ENCODE results near the gene TOMT. TPM values are rescaled to one million over a fixed set of nuclear protein-coding genes. Genes with fewer than 3 reads are reported as not detected.

TOMT gene
- total RNA-seq, 1 experiment from 2014 or later = not detected

DNA sequence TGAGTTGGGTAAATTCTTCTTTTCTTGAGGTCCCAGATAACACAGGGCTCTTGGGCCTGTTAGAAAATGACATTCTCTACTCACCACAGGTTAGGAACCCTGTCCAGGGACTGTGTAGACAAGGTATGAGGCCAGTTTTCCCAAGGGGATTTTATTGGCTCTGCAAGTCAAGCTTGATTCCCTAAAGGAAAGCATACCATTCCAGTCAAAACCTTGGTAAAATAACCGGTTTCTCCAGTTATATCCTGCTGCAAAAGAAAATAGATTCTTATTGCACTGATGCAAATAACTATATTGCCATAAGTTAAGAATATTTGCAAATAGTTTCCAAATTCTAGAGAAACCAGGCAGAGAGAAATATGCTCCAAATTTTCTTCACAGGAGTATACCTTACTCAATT, 20.2 kb downstream of the TOMT start:
- Histone ChIP-seq H3K9ac (ENCODE audit: low read length) (no peak overlapping the region), H3K9me3 (ENCODE audit: low read length) (peaks cover 9% of the 10 kb centered on the region), H3K36me3 (ENCODE audit: low read depth, low read length) (no peaks in the 10 kb centered on the region), H3K4me3 (ENCODE audit: low read length) (no peak overlapping the region), H3K9me2 (replicated peaks; ENCODE audit: low read length) (no peaks in the 10 kb centered on the region), H3F3A (ENCODE audit: low read length, unreplicated experiment) (no peaks in the 10 kb centered on the region), H3K79me2 (ENCODE audit: low read length) (no peaks in the 10 kb centered on the region), H2AFZ (ENCODE audit: low read length) (no peak overlapping the region), H3K4me2 (ENCODE audit: low read length) (no peak overlapping the region), H4K20me1 (ENCODE audit: low read length) (no peaks in the 10 kb centered on the region), H3K27me3 (ENCODE audit: low read length) (no peaks in the 10 kb centered on the region), H3K27ac (ENCODE audit: low read length) (no peak overlapping the region), H3K4me1 (ENCODE audit: insufficient read depth, low read length) (no peaks in the 10 kb centered on the region)
- BruUV-seq (replicated peaks) = no TSS peak
- ATAC-seq (no peak), DNase-seq (peak; percentile 50)
- ChIA-PET CTCF (interaction anchor here (0.9 kb wide), 1 partner anchor 97 kb away, joined by 3 read pairs; no protein-coding TSS in a partner anchor), POLR2A (ENCODE audit: unreplicated experiment) (interaction anchor here (0.5 kb wide), 1 partner anchor 18 kb away, joined by 3 read pairs; no protein-coding TSS in a partner anchor)
- TF ChIP-seq, protein P1, sequence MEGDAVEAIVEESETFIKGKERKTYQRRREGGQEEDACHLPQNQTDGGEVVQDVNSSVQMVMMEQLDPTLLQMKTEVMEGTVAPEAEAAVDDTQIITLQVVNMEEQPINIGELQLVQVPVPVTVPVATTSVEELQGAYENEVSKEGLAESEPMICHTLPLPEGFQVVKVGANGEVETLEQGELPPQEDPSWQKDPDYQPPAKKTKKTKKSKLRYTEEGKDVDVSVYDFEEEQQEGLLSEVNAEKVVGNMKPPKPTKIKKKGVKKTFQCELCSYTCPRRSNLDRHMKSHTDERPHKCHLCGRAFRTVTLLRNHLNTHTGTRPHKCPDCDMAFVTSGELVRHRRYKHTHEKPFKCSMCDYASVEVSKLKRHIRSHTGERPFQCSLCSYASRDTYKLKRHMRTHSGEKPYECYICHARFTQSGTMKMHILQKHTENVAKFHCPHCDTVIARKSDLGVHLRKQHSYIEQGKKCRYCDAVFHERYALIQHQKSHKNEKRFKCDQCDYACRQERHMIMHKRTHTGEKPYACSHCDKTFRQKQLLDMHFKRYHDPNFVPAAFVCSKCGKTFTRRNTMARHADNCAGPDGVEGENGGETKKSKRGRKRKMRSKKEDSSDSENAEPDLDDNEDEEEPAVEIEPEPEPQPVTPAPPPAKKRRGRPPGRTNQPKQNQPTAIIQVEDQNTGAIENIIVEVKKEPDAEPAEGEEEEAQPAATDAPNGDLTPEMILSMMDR (conservative IDR thresholded peaks at IDR 0.05; ENCODE audit: low read depth, low read length) = no peak
- TF ChIP-seq EZH2 (IDR thresholded peaks at IDR 0.05; ENCODE audit: low read length, unreplicated experiment) (no peak), EZH2phosphoT487 (IDR thresholded peaks at IDR 0.05; ENCODE audit: borderline replicate concordance, low read length) (no peak)
- intact Hi-C loops (cut with micrococcal nuclease) = no loop called here

DNA sequence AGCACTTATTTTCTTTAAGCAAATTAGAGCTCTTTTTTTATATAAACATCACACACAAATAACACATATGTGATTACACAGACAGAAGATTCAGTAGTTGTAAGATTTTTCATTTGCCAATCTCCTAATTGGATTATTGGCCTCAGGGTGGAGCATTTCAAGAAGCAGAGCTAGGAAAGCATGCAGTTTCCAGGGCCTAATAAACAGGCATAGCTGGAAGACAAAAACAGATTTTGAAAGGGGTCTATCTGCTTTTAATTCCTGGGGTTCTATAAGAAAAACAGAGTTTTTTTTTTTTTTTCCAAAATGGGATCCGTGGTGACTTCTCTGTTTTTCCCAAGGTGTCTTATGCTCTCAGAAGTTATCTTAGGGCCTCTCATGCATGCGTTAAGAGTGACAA, 22.2 kb downstream of the TOMT start:
- Histone ChIP-seq H3K27me3 (ENCODE audit: low read length) (no peaks in the 10 kb centered on the region), H4K20me1 (ENCODE audit: low read length) (no peaks in the 10 kb centered on the region), H3K4me1 (ENCODE audit: insufficient read depth, low read length) (no peaks in the 10 kb centered on the region), H3K79me2 (ENCODE audit: low read length) (no peaks in the 10 kb centered on the region), H3K36me3 (ENCODE audit: low read depth, low read length) (no peaks in the 10 kb centered on the region), H3K4me3 (ENCODE audit: low read length) (no peak overlapping the region), H2AFZ (ENCODE audit: low read length) (no peak overlapping the region), H3K4me2 (ENCODE audit: low read length) (no peak overlapping the region), H3K27ac (ENCODE audit: low read length) (no peak overlapping the region), H3K9me3 (ENCODE audit: low read length) (peaks cover 9% of the 10 kb centered on the region), H3F3A (ENCODE audit: low read length, unreplicated experiment) (no peaks in the 10 kb centered on the region), H3K9ac (ENCODE audit: low read length) (no peak overlapping the region), H3K9me2 (replicated peaks; ENCODE audit: low read length) (no peaks in the 10 kb centered on the region)
- BruUV-seq (replicated peaks) = no TSS peak
- ATAC-seq (no peak), DNase-seq (no peak)
- ChIA-PET CTCF (no interaction called here), POLR2A (ENCODE audit: unreplicated experiment) (no interaction called here)
- intact Hi-C loops (cut with micrococcal nuclease) = no loop called here
- TF ChIP-seq EZH2phosphoT487 (IDR thresholded peaks at IDR 0.05; ENCODE audit: borderline replicate concordance, low read length) (no peak), EZH2 (IDR thresholded peaks at IDR 0.05; ENCODE audit: low read length, unreplicated experiment) (no peak)
- TF ChIP-seq, protein P1 (conservative IDR thresholded peaks at IDR 0.05; ENCODE audit: low read depth, low read length) = no peak

DNA sequence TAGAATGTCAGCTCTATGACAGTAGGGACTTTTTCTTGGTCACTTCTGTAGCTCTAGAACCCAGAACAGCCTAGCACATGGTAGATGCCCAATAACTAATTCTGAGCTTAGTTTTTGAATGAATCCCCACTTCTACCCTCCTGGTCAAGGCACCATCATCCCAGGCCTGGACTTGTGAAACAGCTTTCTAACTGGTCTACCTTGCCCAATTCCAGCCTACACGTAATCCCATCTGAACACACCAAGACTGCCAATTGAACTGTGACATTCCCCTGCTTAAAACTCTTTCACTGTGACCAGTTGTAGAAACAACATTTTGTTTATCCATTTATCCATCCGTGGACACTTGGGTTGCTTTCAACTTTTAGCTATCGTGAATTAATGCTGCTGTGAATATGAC, 23.7 kb downstream of the TOMT start:
- no peaks in the 10 kb centered on the region for H3F3A ChIP-seq (ENCODE audit: low read length, unreplicated experiment)
- H3K79me2 ChIP-seq (ENCODE audit: low read length) = no peaks in the 10 kb centered on the region
- H3K9me2 ChIP-seq (replicated peaks; ENCODE audit: low read length) = no peaks in the 10 kb centered on the region
- DNase-seq = no peak
- H3K4me2 ChIP-seq (ENCODE audit: low read length) = no peak overlapping the region
- no peaks in the 10 kb centered on the region for H3K4me1 ChIP-seq (ENCODE audit: insufficient read depth, low read length)
- peaks cover 9% of the 10 kb centered on the region for H3K9me3 ChIP-seq (ENCODE audit: low read length)
- no peak overlapping the region for H3K27ac ChIP-seq (ENCODE audit: low read length)
- ChIA-PET CTCF (no interaction called here), POLR2A (ENCODE audit: unreplicated experiment) (no interaction called here)
- intact Hi-C loops (cut with micrococcal nuclease) = no loop called here
- TF ChIP-seq EZH2 (IDR thresholded peaks at IDR 0.05; ENCODE audit: low read length, unreplicated experiment) = no peak
- TF ChIP-seq, protein P1 (conservative IDR thresholded peaks at IDR 0.05; ENCODE audit: low read depth, low read length) = no peak
- no peak for TF ChIP-seq EZH2phosphoT487 (IDR thresholded peaks at IDR 0.05; ENCODE audit: borderline replicate concordance, low read length)
- H3K9ac ChIP-seq (ENCODE audit: low read length) = no peak overlapping the region
- H4K20me1 ChIP-seq (ENCODE audit: low read length) = no peaks in the 10 kb centered on the region
- H3K4me3 ChIP-seq (ENCODE audit: low read length) = no peak overlapping the region
- no peak for ATAC-seq
- no TSS peak for BruUV-seq (replicated peaks)
- no peak overlapping the region for H2AFZ ChIP-seq (ENCODE audit: low read length)
- H3K36me3 ChIP-seq (ENCODE audit: low read depth, low read length) = no peaks in the 10 kb centered on the region
- H3K27me3 ChIP-seq (ENCODE audit: low read length) = no peaks in the 10 kb centered on the region
